Sigmoid colon (tissue), 4 donors: Measurements from ENCODE around the gene GREB1.

Experiments used
- CTCF ChIP-seq, 4 experiments: fragments of 450-650 bp in 3 of 4; fragments of 200-600 bp in 1 of 4; IDR thresholded peaks; one replicate each; pipeline ENCODE4 v1.5.1; 2016 to 2019; ENCODE audit warnings: antibody characterized with exemption in 4 of 4, mild to moderate bottlenecking in 3 of 4, moderate library complexity in 2 of 4
- EP300 ChIP-seq, 4 donors: sonication (generic); formaldehyde crosslinking; IDR thresholded peaks; one replicate each; pipeline ENCODE4 v1.6.1; 2017; ENCODE audit warnings: antibody characterized with exemption in 4 of 4
- POLR2A ChIP-seq, 2 donors: fragments of 450-650 bp; IDR thresholded peaks; one replicate each; pipeline ENCODE4 v1.6.1; 2016; ENCODE audit warnings: antibody characterized with exemption in 2 of 2, mild to moderate bottlenecking in 2 of 2, moderate library complexity in 2 of 2

GRCh38 chr2:11677136-11678055, 143.6 kb downstream of the GREB1 start:
- TF ChIP-seq CTCF (IDR thresholded peaks at IDR 0.05), result no peak
- TF ChIP-seq EP300 (IDR thresholded peaks at IDR 0.05), result no peak
- TF ChIP-seq POLR2A (IDR thresholded peaks at IDR 0.05), result no peak
